Measurements from ENCODE around the gene ADCY9.

DNA sequence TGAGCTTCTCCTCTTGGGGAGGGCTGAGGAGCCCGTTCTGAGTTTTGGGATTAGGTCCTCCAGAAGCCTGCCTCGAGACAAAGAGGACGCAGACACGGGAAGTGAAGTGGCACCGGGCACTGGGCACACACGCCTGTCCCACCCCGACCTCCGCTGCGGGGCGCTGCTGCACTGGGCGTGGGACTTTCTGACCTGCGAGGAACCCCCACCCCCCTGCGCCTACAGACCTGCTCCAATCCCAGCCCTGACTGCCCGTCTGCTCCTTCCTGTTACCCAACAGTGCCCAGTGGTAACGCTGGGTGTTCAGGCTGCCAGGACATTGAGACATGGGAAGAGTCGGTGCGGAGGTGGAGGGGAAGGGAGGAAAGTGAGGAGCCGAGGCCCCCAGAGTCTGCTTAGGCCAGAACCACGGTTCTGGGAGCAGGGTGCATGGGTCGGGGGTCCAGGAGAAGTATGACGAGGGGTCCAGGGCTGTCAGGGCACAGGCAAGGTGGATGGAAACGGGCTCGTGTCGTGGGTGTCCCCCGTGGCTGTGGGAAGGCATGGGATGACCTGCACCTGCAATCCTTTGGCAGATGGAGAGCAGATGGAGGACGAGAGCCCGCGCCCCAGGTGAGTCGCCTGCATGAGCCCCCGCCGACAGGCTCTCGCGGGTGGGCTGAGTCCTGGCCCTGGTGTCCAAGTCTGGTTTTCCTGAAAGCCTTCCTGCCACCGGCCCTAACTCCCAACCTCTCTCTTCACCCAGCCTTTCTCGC, 123.8 kb downstream of the ADCY9 start:
- TF ChIP-seq KLF8 (tag by site-specific recombination; IDR thresholded peaks at IDR 0.05) (no peak), ZNF561 (tag by site-specific recombination; IDR thresholded peaks at IDR 0.05; ENCODE audit: borderline replicate concordance) (no peak), YY1 (tag by site-specific recombination; IDR thresholded peaks at IDR 0.05) (no peak), SALL2 (tag by site-specific recombination; IDR thresholded peaks at IDR 0.05; ENCODE audit: borderline replicate concordance) (no peak), ZBTB20 (tag by site-specific recombination; IDR thresholded peaks at IDR 0.05) (no peak), ZNF23 (tag by site-specific recombination; IDR thresholded peaks at IDR 0.05; ENCODE audit: borderline replicate concordance) (no peak), KLF9 (tag by site-specific recombination; IDR thresholded peaks at IDR 0.05; ENCODE audit: low read depth) (no peak), ZNF747 (tag by site-specific recombination; IDR thresholded peaks at IDR 0.05) (no peak), OVOL3 (tag by site-specific recombination; IDR thresholded peaks at IDR 0.05) (no peak)
- TF ChIP-seq, protein P1, sequence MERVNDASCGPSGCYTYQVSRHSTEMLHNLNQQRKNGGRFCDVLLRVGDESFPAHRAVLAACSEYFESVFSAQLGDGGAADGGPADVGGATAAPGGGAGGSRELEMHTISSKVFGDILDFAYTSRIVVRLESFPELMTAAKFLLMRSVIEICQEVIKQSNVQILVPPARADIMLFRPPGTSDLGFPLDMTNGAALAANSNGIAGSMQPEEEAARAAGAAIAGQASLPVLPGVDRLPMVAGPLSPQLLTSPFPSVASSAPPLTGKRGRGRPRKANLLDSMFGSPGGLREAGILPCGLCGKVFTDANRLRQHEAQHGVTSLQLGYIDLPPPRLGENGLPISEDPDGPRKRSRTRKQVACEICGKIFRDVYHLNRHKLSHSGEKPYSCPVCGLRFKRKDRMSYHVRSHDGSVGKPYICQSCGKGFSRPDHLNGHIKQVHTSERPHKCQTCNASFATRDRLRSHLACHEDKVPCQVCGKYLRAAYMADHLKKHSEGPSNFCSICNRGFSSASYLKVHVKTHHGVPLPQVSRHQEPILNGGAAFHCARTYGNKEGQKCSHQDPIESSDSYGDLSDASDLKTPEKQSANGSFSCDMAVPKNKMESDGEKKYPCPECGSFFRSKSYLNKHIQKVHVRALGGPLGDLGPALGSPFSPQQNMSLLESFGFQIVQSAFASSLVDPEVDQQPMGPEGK (tag by site-specific recombination; IDR thresholded peaks at IDR 0.05), result no peak
- TF ChIP-seq, protein P2, sequence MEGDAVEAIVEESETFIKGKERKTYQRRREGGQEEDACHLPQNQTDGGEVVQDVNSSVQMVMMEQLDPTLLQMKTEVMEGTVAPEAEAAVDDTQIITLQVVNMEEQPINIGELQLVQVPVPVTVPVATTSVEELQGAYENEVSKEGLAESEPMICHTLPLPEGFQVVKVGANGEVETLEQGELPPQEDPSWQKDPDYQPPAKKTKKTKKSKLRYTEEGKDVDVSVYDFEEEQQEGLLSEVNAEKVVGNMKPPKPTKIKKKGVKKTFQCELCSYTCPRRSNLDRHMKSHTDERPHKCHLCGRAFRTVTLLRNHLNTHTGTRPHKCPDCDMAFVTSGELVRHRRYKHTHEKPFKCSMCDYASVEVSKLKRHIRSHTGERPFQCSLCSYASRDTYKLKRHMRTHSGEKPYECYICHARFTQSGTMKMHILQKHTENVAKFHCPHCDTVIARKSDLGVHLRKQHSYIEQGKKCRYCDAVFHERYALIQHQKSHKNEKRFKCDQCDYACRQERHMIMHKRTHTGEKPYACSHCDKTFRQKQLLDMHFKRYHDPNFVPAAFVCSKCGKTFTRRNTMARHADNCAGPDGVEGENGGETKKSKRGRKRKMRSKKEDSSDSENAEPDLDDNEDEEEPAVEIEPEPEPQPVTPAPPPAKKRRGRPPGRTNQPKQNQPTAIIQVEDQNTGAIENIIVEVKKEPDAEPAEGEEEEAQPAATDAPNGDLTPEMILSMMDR (tag by site-specific recombination; IDR thresholded peaks at IDR 0.05), result no peak
- TF ChIP-seq, protein P3, sequence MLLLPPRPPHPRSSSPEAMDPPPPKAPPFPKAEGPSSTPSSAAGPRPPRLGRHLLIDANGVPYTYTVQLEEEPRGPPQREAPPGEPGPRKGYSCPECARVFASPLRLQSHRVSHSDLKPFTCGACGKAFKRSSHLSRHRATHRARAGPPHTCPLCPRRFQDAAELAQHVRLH (tag by site-specific recombination; IDR thresholded peaks at IDR 0.05), result no peak
